Cardiac fibroblast (primary cell): ENCODE measurements around the gene VPREB1.

Experiments used
- DNase-seq, 2 donors: peaks; one replicate each; pipeline versions ENCODE4 v3.0.0 to v3.0.0-alpha.2; 2010; ENCODE audit warnings: low read depth in 2 of 2
- H3K4me3 ChIP-seq, 2 donors: replicated peaks in 1 of 2; 1 replicate in 1 of 2; 2 replicates in 1 of 2; pipeline ENCODE4 v1.5.1; 2011; ENCODE audit warnings: low read depth in 2 of 2, low read length in 2 of 2, mild to moderate bottlenecking in 2 of 2, moderate library complexity in 1 of 2
- CTCF ChIP-seq: IDR thresholded peaks from one replicate; pipeline ENCODE4 v1.5.1; 2011; ENCODE audit warnings: low read depth, mild to moderate bottlenecking, low read length, inconsistent platforms

VPREB1 gene

GRCh38 chr22:22228921-22229320, 15.7 kb upstream of the VPREB1 start:
- TF ChIP-seq CTCF, result no peak
- H3K4me3 ChIP-seq, result no peak overlapping the region
- no peak for DNase-seq

GRCh38 chr22:22229683-22230420, 14.7 kb upstream of the VPREB1 start:
- TF ChIP-seq CTCF, result no peak
- no peak overlapping the region for H3K4me3 ChIP-seq
- no peak for DNase-seq

GRCh38 chr22:22230438-22230837, 14.1 kb upstream of the VPREB1 start:
- H3K4me3 ChIP-seq, result no peak overlapping the region
- DNase-seq, result no peak
- no peak for TF ChIP-seq CTCF

GRCh38 chr22:22233081-22233480, 11.5 kb upstream of the VPREB1 start:
- no peak for DNase-seq
- H3K4me3 ChIP-seq, result no peak overlapping the region
- no peak for TF ChIP-seq CTCF

- TF ChIP-seq CTCF, result peak; percentile 63
- DNase-seq, result peak; percentile 11 to 59
- no peak overlapping the region for H3K4me3 ChIP-seq
These were observed 9.0 kb upstream of the VPREB1 start for GRCh38 chr22:22235558-22235957.

- TF ChIP-seq CTCF, result no peak
- DNase-seq, result no peak
- H3K4me3 ChIP-seq, result no peak overlapping the region
These were observed 7.1 kb upstream of the VPREB1 start for GRCh38 chr22:22237521-22237920.

GRCh38 chr22:22239311-22239939, 5.2 kb upstream of the VPREB1 start:
- TF ChIP-seq CTCF, result no peak
- H3K4me3 ChIP-seq, result no peak overlapping the region
- no peak for DNase-seq
